Sigmoid colon (tissue), 4 donors: ENCODE data around the gene FOXP1.

Source experiments
- POLR2AphosphoS5 ChIP-seq, 4 donors: sonication (generic); formaldehyde crosslinking; IDR thresholded peaks; one replicate each; pipeline ENCODE4 v1.6.1; 2017; ENCODE audit warnings: antibody characterized with exemption in 4 of 4
- TF ChIP-seq, protein P1 (sequence below), 4 experiments: fragments of 450-650 bp in 3 of 4; fragments of 200-600 bp in 1 of 4; IDR thresholded peaks; one replicate each; pipeline ENCODE4 v1.5.1; 2016 to 2019; ENCODE audit warnings: antibody characterized with exemption in 4 of 4, mild to moderate bottlenecking in 3 of 4, moderate library complexity in 2 of 4

DNA sequence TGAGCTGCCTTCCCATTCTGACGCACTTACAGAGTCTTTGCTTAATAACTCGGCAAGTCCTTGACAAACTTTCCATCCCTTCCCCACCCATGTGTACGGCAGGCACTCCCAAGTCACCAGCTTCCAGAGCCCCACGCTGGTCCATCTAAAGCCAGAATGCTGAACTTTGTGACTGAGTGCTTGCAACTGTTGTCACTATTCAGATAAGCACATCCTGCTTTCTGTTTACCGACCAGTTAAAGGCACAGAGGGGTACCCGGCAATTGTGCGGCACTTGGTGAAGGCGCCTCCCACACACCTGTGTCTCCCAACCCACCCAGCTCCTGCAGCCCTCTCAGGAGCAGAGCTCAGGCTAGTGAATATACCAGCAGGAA is 430.6 kb downstream of the FOXP1 start:
- TF ChIP-seq, protein P1, sequence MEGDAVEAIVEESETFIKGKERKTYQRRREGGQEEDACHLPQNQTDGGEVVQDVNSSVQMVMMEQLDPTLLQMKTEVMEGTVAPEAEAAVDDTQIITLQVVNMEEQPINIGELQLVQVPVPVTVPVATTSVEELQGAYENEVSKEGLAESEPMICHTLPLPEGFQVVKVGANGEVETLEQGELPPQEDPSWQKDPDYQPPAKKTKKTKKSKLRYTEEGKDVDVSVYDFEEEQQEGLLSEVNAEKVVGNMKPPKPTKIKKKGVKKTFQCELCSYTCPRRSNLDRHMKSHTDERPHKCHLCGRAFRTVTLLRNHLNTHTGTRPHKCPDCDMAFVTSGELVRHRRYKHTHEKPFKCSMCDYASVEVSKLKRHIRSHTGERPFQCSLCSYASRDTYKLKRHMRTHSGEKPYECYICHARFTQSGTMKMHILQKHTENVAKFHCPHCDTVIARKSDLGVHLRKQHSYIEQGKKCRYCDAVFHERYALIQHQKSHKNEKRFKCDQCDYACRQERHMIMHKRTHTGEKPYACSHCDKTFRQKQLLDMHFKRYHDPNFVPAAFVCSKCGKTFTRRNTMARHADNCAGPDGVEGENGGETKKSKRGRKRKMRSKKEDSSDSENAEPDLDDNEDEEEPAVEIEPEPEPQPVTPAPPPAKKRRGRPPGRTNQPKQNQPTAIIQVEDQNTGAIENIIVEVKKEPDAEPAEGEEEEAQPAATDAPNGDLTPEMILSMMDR (IDR thresholded peaks at IDR 0.05): no peak
- TF ChIP-seq POLR2AphosphoS5 (IDR thresholded peaks at IDR 0.05): no peak
